Measurements from ENCODE around the gene SNRPB2.

The SNRPB2 gene

DNA sequence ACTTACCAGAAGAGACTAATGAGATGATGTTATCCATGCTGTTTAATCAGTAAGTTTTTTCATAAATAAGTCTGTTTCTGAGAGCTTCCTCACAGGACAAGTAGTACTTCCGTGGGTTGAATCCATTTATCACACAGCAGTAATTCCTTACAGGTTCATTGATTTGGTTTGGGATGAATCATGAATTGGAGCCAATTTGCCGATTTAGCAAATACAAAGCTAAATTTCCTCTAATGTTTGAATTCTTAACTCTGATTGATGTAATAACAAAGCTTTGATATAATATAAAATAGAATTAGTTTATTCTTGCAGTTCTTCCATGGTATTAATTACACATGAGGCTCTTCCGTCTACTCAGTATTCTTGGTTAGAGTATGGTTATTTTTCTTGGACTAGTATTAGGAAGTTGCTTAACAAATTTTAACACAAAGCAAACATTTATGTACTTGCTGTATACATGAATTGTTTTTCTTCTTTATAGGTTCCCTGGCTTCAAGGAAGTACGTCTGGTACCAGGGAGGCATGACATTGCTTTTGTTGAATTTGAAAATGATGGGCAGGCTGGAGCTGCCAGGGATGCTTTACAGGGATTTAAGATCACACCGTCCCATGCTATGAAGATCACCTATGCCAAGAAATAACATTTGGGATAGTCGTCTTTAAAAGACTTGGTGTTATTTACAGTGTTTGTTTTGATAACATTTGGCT is 10.7 kb downstream of the SNRPB2 start:
- no peak for DNase-seq

DNA sequence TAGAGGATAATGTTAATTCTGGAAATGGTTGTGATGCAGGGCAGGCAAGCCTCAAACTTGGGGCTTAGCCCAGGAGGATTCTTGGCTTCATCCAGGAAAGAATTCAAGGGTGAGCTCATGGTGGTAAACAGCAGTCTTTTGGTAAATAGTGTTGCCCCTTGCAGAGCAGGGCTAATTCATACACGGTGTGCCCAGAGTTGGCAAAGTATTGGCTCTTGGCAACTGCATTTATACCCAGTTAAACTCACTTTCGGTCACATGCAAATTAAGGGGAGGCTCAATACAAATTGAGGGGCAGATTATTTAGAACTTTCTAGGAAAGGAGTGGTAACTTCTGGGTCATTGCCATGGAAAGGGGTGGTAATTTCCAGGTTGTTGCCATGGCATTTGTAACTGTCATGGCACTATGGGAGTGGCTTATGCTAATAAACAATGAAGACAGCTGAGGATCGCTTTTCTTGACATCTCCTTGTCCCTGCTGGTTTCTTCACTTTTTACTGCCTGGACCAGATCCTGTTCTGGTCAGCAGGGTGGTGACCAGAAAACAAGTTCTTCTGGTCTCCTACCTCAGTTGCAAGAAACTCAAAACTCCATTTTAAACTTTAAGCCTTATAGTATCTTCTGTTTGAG is 14.5 kb downstream of the SNRPB2 start:
- DNase-seq, result no peak

DNA sequence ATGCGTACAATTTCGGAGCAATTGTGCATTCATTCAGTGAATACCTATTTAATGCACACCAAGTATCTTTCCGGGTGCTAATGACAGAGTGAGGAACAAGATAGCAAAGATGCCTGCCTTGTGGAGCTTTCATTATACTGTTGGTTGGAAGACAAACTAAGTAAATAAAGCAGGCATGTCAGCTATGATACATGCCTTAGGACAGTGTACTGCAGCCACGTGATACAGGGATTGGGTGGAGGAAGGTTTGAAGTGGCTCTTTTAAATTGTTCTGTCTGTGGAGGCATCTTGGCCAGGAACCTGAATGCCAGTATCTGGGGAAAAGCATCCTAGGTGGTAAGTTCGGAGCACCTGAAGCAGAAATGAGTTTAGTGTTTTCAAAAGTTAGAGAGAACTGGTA is 15.4 kb downstream of the SNRPB2 start:
- no peak for DNase-seq

DNA sequence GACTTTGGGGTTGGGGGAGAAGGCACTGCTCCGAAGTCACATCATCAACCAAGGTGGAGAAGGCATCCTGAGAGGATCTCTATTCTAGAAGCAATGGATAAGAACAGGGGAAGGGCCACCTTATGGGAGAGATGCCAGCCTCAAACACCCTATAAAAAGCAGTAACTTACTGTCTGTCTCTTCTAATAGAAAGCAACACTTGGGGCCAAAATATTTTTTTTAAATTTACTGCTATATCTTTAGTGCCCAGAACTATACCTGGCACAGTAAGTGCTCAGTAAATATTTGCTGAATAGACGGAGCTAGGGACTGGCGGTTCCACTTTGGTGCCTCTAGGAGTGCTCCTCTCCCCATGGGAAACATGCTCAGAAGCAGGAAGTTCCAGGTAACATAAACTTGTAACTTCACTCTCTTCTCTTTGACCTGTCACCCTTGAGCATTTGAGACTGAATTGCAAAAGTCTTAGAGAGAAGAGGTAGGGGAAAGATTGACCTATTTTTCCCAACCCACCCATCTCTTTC is 17.5 kb downstream of the SNRPB2 start:
- no peak for DNase-seq

DNA sequence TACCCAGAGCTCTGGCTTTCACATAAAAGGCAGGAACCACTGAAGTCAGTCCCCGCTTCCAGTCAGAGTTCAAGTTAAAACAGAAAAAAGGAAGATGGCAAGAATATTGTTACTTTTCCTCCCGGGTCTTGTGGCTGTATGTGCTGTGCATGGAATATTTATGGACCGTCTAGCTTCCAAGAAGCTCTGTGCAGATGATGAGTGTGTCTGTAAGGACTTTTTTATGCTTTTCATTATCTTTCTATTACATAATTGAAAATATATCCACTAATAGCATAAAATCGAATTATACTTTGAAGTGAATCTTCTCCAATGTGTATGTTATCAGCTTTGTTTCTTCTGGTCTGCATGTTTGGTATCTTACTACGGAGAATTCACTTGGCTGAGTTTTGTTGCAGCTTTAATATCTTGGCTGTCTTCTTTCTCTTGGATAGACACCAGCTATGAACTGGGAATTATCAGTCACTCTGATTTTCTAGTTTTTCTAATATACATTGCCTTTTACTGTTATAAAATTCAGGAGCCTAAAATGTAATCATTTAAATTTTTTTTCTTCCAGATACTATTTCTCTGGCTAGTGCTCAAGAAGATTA is 18.6 kb downstream of the SNRPB2 start, which contains the start of gene OTOR:
Gene OTOR, plus strand, starts transcription at position 51 of the 593 bp plus-strand sequence. Its CDS starts 44 bp downstream, at position 95.
- no peak for DNase-seq

DNA sequence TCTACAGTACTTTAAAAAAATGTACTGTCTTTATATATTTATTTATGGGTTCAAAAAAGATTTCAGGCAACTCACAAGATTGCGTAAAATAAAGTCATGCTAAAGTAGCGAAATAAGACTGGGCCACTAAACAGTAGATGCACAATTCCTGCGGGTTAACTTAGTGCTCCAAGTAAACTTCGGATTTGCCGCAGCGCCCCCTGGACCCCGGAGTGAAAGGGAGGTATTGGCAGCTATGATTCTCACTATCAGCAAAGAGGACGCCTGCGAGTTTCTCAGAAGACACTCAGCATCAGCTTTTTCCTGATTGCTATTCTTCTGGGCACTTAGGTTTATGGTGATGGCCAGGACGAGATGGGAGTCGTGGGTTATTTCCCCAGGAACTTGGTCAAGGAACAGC is 19.7 kb downstream of the SNRPB2 start:
- no peak for DNase-seq

DNA sequence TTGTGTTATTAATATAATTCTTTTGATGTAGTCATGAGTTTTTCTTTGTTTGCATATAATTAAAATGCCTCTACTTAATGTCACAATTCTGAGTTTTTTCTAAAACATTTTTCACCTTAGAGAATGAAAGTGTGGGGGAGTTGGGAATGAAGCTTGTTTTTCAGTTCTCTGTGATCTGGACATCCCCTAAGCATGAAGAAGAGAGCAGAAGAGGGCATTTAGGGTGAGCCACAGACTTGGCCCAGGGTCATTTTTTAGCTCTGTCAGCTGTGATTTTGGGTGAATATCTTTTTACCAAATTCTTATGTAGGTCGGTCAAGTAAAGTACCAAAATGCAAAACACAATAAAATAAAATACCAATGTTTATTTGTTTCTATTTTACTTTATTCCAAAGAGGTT is 22.3 kb downstream of the SNRPB2 start:
- no peak for DNase-seq

DNA sequence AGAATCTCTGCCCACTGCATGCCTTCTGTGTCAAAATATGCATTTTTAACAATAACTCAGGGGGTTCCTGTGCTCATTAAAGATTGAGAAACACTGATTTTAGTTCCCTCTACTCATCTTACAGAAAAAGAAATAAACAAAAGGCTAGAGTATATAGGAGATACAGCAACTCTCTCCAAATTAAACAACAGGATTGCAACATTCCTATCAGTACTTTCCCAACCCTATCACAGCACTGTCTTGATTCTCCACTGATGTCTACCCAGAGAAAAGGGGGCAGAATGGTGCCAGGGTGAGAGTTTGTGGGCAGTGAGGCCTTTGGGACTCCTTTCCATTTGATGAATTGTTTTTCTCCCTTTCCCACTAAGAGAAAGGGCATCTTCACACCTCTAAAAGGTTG is 23.1 kb downstream of the SNRPB2 start:
- no peak for DNase-seq

DNA sequence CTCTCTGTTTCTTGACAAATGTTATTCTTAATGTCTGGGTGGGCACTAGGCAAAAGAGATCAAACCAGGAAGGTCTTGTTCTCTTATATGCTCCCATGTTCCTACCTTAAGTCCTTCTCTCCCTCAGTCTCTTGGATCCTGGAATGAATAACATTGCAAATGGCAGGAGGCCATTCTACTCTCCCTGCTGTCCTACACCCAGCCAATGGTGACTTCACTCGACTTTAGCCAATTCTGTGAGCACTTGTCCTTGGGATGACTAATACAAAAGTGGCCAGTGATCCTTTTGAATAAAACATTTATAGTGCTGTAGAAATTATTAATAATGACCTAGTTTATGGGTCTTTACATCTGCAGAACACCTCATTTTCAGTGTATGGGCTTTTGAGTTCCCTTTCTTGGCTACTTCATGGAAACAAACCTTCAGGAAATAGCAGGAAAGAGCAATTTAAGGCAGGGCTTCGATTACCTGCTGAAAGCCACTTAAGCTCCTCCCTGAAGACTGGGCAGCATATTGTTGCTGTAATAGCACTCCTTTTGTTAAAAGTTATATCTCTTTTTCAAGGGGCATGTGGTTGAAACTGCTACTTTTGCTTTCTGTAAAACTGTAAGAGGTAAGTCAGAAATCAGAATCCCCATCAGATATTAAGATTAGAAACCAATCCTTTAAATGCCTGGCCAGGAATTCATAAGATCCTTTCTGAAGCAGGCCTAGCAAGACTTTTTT is 28.8 kb downstream of the SNRPB2 start:
- no peak for DNase-seq

DNA sequence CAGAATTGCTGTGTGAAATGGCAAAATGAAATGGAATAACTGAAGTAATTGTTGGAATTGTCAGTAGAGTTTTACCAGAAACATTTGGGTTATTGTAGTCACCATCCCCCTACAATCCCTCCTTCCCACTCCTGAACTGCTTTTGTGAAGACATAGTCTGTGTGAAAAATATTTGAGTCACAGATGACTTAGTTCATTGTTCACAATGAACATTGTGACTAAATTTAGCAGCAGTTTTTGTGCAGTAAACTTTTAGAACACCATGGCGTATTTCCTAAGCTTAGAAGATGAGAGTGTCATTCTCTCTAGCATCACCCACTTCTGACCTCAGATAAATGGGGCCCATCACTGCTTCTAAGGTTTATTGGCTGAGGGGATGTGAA is 29.3 kb downstream of the SNRPB2 start:
- no peak for DNase-seq

DNA sequence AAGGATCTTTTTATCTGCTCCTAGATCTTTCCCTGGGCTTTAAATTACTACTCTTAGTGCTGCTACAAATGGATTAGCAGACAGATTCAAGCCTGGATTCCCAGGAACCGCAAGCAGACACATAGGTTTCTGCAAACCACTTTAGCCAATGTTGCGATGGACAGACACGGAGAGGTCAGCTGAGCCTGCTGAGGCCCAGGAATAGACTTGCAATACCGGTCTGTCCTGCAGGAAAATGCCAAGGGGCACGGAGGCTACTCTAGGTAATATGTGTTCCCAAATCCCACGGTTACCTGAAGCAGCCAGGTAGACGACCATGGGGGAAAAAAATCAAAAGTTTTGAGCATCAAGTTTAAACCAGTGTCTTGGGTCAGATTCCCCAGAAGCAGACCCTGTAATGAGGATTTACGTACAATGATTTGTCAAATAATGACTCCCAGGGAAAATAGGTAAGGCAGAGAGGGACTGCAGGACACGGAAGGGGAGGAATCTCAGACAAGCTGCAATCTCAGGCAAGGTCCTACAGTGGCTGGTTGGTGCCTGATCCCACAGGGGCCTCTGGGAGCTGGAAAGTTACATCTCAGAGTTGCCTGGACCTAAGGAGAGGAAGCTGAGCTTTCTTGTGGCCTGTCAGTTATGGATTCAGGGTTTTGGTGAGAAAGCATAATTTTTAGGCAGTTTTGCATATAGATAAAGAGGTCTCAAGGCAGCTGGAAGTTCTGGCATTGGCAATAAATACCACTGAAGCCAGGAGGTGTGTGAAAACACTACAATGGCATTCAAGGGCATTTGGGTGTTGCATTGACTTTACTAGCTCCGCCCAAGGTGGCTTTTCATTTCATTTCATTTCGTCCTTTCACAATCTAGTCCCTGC is 30.8 kb downstream of the SNRPB2 start:
- no peak for DNase-seq

DNA sequence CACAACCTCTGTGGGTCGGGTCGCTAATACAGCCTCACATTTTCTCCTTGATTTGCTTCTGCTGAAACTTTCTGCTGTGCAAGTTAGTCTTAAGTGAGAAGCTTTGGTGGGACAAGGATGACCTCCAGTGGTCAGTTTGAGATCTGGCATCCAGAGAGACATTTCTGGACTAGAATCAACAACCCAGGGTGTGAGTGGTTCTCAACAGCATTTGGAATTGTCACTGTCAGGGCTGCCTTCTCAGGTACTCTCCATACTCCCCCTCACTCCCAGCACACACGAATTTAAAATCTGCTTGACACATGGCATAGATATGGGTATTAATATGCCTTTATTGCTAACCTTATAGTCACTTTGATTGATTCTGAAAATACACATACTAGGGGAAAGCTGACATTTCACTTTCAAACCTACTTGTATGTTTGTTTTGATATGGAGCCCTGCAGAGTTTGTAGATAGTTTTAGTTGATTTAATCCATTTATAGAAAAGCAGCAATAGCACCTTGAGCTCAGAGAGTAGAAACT is 31.5 kb downstream of the SNRPB2 start:
- DNase-seq, result peak; percentile 57

DNA sequence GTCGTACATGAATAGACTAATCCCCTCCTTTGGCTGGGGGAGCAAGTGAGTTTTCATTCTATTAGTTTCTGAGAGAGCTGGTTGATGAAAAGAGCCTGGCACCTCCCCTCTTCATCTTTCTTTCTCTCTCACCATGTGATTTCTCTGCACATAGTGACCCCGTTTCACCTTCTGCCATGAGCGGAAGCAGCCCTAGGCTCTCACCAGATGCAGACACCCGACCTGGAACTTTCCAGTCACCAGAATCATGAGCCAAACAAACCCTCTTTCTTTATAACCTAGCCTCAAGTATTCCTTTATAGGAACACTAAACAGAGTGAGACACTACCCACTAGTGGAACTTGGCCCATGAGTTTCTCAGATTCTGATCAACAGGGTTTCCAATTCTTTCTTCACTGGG is 34.7 kb downstream of the SNRPB2 start:
- DNase-seq, result no peak

DNA sequence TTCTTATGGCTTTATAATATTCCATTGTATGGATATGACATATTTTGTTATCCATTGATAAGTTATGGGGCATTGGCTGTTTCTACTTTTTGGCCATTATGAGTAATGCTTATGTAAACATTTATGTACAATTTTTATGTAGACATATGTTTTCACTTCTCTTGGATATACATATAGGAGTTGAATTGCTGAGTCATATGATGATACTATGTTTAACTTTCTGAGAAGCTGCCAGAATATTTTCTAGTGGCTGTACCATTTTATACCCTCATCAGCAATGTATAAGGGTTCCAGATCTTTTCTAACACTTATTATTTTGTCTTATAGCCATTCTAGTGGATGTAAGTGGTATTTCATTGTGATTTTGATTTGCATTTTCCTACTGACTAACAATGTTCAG is 41.4 kb downstream of the SNRPB2 start:
- no peak for DNase-seq

DNA sequence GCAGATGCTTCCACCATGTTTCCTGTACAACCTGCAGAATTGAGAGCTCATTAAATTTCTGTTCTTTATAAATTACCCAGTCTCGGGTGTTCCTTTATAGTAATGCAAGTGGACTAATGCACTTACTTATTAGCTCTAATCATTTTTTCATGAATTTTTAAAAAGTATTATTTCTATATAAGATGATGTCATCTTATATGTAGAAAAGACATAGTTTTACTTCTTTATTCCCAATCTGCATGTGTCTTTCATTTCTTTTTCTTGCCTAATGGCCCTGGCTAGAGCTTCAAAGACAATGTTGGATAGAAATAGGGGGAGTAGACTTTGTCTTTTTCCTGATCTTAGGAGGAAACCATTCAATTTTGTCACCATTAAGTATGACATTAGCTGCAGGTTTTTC is 46.1 kb downstream of the SNRPB2 start:
- no peak for DNase-seq

DNA sequence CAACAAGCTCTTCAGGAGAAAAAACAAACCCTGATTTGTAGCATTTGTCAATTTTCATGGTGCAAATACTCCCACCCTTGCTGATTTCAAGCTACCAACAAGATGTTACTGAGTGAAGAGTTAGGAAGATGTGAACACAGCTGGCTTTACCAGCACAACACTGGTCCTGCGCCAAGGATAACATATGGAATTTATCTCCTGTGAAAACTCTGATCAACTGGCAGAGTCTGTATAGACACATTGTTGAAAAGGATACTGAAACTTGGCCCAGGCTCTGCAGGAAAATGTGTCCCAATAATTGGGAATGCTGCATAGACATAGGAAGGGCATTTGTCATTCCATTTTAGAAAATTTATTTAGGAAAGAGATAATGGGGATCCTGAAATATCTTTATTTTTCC is 47.3 kb downstream of the SNRPB2 start:
- DNase-seq, result no peak

DNA sequence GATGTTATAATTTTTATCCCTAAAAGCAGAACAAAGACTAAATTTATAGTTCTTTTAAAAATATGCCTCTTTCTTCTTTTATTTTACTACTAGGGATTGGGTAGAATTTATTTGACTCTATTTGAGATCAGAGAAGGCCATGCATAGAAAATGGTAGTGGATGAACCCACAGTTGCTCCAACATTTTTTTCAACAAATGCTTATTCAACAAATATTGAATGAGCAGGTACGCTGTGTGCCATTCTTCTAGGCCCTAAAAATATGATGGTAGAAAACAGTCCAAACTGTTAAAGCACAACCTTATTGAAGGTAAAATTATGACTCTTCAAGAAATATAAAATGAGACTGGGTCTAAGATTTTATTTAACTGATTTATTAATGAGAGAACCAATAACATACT is 48.3 kb downstream of the SNRPB2 start:
- DNase-seq, result no peak

DNA sequence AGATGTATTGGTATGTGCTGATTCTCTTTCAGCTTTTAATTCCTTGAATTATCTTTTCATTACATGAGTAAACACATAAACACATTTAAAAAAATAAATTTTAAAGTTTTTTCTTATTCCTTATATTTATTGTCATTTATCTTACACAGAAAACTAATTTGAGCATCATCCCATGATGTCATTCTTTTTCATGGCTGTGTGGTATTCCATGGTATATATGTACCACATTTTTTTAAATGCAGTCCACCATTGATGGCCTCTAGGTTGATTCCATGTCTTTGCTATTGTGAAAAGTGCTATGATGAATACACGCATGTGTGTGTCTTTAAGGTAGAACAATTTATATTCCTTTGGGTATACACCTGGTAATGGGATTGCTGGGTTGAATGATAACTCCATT is 51.7 kb downstream of the SNRPB2 start:
- DNase-seq, result no peak

DNA sequence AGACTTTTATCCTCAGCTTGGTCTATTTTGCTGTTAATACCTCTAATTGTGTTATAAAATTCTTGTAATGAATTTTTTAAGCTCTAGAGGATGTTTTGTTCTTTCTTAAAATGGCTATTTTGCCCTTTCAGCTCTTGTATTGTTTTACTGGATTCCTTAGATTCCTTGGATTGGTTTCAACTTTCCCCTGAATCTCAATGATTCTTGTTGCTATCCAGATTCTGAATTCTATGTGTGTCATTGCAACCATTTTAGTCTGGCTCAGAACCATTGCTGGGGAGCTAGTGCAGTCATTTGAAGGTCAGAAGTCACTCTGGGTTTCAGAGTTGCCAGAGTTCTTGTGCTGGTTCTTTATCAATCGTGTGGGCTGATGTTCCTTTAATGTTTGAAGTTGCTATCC is 55.4 kb downstream of the SNRPB2 start:
- no peak for DNase-seq
